Metanephros (tissue), 1 donor: Measurements from ENCODE around the gene TMEM273. TPM values are rescaled to one million over a fixed set of nuclear protein-coding genes. Genes with fewer than 3 reads are reported as not detected.

Experiments
- total RNA-seq: library from RNA; depleted of rRNA; stranded (reverse); fragments of >200 nt; gene quantifications from one replicate; pipeline ENCODE4 v1.2.3, GENCODE V29; 2014

The TMEM273 gene, protein sequence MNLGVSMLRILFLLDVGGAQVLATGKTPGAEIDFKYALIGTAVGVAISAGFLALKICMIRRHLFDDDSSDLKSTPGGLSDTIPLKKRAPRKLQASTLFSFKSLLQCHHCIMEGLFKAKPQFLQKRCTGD
- total RNA-seq: 5.5 TPM

DNA sequence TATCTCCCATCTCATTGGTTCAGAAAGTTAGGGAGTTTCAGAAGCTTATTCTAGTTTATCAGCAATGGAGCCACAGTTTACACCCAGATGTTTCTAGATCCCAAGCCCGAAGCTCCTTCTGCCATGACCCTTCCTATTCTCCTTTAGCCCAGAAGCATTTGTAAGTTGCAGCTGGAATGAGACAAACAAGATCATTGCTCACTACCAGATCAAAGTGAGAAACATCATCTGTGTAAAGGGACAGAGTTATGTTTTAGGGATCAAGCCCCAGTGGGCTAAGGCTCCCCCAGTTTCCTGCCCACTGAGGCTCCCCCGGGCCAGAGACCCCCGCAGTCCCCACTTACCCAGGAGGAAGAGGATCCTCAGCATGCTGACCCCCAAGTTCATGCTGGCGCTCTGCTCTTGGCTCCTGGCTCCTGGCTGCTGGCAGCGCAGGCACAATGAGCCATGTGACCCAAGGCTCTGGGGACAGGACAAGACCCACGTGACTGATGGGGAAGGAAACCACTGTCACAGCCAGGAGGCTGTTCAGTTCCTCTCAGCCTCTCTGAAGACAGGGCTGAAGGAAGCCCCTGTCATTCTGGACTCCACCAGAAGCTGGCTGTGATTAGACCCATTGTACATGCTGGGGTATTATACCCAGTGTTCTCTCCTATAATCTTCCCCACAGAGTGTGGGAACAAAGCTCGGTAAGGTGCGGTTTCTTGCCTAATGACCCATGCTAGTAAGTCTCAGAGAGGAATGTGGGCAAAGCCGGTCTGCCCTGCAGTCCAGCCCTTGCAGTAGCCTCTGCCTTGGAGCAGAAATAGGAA, at the start of gene TMEM273:
TSS of gene TMEM273 (minus strand) at position 442 of the 812 bp plus-strand sequence. CDS start at position 387, 55 bp downstream.

DNA sequence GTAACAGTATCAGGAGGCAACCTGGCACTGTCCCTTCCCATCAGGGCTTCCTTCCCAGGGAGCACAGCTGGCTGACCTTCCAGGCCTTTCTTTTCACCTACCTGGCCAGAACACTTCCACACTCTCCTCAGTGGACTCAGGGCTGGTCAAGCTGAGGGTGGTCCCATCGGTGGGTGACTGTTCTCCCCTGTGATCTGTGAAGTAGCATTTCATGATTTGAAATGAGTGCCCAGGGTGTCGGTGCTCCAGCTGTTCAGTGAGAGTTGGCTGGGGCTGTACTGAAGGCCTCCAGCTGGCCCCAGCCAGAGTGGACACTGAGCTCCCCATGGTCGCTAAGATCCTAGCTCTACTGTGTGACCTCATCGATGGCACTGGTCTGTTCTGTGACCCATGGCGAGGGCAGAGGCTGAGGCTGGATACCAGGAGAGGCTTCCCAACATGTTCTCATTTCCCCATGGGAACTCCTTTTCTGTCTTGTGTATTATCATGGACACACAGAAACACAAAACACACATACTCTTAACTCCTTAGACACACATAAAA, 54.4 kb downstream of the TMEM273 start, which contains the start of gene FAM170B:
TSS of gene FAM170B (minus strand) at position 316 of the 543 bp plus-strand sequence. CDS start at position 213, 103 bp downstream.

DNA sequence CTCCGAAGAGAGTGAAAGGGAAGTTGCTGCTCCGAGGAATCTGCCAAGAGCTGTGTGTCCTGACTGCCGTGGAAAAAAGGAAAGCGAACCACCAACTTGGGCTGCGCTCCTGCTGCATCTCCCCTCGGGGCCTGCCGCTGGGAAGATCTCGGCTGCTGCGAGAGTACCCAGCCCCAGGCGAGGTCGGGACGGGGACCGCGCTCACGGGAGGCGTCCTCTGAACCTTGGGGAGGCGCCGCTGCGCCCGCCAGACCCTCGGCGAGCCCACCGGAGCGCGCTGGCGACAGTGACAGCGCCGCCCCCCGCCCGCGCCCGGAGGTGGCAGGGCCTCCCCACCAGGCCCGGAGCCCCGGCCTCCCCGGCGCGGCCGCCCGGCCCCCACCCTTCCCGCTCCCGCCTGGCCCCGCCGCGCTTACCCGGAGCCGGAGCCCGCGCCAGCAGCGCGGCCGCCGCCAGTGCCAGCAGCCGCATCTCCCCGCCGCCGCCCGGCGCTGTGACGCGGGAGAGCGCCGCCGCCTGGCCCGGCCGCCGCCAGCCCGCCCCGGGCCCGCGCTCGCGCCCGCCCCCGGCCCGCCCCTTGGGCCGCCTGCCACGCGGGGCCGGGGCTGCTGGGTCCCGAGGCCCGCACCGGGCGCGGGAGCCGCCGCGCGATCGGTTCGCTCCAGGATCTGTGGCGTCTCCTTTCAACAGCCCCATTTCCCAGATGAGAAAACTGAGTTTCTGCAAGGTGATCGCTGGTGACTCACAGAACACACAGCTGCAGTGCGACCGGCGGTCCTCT, 73.0 kb downstream of the TMEM273 start, which contains the start of gene VSTM4:
TSS of gene VSTM4 (minus strand) at position 508 of the 781 bp plus-strand sequence. CDS start at position 471, 37 bp downstream.

Other genes starting within 250 kb of the TMEM273 start
- 0.23 TPM for gene LRRC18, start 248.6 kb downstream of the TMEM273 start, total RNA-seq
- 21.5 TPM for gene VSTM4, start 72.9 kb downstream of the TMEM273 start, total RNA-seq
- not detected for gene FAM170B, start 54.4 kb downstream of the TMEM273 start, total RNA-seq
- 3.7 TPM for gene C10orf71, start 110.8 kb upstream of the TMEM273 start, total RNA-seq
- gene DRGX, start 207.7 kb upstream of the TMEM273 start, total RNA-seq: not detected